Skin epidermis (tissue), 12 donors: ENCODE results near the gene KCNQ1.
"Not testable (repeated sequence)": the region's sequence is repeated elsewhere in the genome, so short reads cannot be mapped to it uniquely, and the experiment has no call there.

ENCODE experiments used
- H3K27ac ChIP-seq, 21 experiments: fragments of 200-600 bp; sonication (generic) in 11 of 21; one replicate each; pipeline ENCODE4 v1.5.0; 2020; ENCODE audit warnings: mild to moderate bottlenecking in 3 of 21, inconsistent platforms in 2 of 21, moderate library complexity in 2 of 21
- H3K4me3 ChIP-seq, 7 experiments: fragments of 200-600 bp; sonication (generic) in 2 of 7; one replicate each; pipeline ENCODE4 v1.5.0; 2020; ENCODE audit warnings: inconsistent platforms in 2 of 7, mild to moderate bottlenecking in 2 of 7, moderate library complexity in 1 of 7

The KCNQ1 gene

DNA sequence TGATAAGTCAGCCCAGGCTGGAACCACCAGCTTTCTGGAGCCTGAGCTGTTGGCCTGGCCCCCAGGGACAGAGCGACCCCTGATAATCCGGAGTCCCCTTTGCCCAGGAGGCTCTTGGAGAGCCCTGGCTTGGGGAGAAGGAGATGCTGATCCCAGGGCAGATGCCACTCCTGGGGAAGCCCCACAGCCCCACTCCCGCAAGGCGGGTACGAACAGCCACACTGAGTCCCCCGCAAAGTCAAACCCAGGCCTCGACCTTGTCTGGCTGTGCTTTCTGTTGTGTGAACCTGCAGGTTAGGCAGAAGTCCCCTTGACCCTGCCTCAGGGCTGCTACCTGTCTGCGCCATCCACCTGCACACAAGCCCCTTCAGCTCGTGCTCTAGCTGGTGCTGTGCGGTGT, 147.0 kb downstream of the KCNQ1 start:
- Histone ChIP-seq H3K4me3 (no peak overlapping the region), H3K27ac (no peak overlapping the region)

DNA sequence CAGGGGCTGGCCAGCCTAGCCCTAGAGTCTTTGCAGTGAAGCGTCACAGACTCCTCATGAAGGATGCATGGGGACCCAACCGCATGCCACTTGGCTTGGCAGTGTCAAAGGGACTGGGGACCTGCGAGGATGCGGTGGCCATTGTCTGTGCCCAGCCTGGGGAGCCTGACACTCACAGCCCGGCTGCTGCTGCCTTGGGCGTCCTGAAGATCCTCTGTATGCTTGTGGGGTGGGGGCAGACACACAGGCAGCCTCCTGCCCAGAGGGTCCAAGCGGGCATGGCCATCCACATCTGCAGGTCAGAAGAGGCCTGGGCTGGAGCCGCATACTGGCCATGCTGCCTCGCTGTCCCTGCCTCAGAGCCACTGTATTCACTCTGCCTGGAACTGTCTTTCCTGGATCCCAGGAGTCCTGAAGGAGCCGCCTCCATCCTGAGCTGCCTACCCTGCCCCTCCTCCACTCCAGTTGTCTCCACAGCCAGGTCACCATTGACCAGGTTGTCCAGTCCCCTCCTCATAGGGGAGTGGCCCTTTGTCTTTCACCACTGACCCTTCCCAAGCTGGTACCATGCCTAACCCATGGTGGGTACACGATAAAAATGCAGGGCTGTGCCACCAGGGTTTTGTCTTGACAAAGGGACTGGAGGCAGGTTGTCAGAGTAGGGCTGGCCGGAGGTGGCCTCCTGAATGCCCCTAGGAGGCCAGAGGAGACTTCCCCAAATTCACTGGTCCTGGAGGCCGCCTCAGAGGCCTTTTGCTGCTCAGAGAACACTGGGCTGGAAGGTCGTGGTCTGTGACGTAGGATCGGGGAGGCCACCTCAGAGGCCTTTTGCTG, 148.0 kb downstream of the KCNQ1 start:
- Histone ChIP-seq H3K4me3 (no peak overlapping the region), H3K27ac (no peak overlapping the region)

DNA sequence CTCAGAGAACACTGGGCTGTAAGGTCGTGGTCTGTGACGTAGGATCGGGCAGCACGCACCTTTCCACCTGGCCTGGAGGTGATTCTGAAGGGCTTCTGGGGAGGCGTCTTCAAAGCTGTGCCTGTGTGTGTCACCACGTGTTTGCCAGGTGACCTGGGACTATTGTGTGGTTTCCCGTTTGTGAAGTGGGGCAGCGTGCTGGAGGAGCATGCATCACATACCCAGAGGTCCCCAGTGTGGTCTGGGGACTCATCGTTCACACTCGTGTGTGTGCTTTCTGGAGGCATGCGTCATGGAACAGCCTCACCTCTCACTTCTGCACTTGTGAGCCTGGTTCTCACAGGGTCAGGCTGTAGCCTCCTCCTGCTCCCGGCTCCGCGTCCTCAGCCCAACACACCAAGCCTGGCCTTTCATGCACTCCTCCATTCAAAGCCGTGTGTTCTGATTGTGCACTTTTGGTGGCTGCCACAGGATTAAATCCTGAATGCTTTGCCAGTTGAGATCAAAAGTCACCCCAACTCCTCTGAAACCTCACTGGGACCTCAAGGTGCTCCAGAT, 148.7 kb downstream of the KCNQ1 start:
- no peak overlapping the region for H3K27ac ChIP-seq
- H3K4me3 ChIP-seq: no peak overlapping the region

GRCh38 chr11:2594267-2594666, 149.5 kb downstream of the KCNQ1 start:
- Histone ChIP-seq H3K27ac (no peak overlapping the region), H3K4me3 (no peak overlapping the region)

GRCh38 chr11:2595204-2595603, 150.4 kb downstream of the KCNQ1 start:
- Histone ChIP-seq H3K4me3 (no peak overlapping the region), H3K27ac (no peak overlapping the region)

GRCh38 chr11:2599561-2600189, 154.9 kb downstream of the KCNQ1 start:
- no peak overlapping the region for H3K4me3 ChIP-seq
- no peak overlapping the region for H3K27ac ChIP-seq

GRCh38 chr11:2609345-2609744, 164.5 kb downstream of the KCNQ1 start:
- no peak overlapping the region for H3K4me3 ChIP-seq
- no peak overlapping the region for H3K27ac ChIP-seq

GRCh38 chr11:2612884-2613571, 168.2 kb downstream of the KCNQ1 start:
- Histone ChIP-seq H3K27ac (no peak overlapping the region), H3K4me3 (no peak overlapping the region)

DNA sequence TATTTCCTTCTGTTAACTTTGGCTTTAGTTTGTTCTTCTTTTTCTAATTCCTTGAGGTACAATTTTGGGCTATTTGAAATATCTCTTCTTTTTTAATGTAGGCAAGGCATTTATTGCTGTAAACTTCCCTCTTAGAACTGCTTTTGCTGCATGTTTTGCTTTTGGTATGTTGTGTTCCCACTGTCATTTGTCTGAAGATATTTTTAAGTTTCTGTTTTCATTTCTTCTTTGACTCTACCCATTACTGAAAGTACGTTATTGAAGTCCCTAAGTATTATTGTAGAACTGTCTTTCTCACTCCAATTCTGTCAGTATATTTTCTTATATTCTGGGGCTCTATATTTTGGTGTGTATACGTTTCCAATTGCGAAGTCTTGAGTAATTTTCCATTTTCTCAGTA, 177.1 kb downstream of the KCNQ1 start:
- Histone ChIP-seq H3K4me3 (no peak overlapping the region), H3K27ac (no peak overlapping the region)

DNA sequence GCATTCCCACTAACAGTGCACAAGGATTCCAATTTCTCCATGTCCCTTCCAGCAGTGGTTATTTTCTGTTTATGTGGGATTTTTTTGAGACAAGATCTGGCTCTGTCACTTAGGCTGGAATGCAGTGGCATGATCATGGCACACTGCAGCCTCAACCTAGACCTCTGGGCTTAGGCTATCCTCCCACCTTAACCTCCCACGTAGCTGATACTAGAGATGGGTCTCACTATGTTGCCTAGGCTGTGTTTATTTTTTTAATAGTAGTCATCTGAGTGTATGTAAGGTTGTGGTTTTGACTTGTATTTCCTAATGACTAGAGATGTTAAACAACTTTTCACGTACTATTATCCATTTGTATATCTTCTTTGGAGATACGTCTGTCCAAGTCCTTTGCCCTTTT, 180.4 kb downstream of the KCNQ1 start:
- H3K27ac ChIP-seq: no peak overlapping the region

GRCh38 chr11:2630679-2631078, 185.9 kb downstream of the KCNQ1 start:
- H3K27ac ChIP-seq: no peak overlapping the region
- H3K4me3 ChIP-seq: no peak overlapping the region

More for the DNA sequence above, 180.4 kb downstream of the KCNQ1 start:
- no peak overlapping the region for H3K4me3 ChIP-seq

- H3K4me3 ChIP-seq: no peak overlapping the region
These were observed 186.4 kb downstream of the KCNQ1 start for GRCh38 chr11:2631161-2631560.

DNA sequence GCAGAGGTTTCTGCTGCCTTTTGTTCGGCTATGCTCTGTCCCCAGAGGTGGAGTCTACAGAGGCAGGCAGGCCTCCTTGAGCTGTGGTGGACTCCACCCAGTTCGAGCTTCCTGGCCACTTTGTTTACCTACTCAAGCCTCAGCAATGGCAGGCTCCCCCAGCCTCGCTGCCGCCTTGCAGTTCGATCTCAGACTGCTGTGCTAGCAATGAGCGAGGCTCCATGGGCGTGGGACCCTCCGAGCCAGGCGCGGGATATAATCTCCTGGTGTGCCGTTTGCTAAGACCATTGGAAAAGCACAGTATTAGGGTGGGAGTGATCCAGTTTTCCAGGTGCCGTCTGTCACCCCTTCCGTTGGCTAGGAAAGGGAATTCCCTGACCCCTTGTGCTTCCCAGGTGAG, 195.0 kb downstream of the KCNQ1 start:
- not testable (repeated sequence) for H3K4me3 ChIP-seq

More at GRCh38 chr11:2631161-2631560, 186.4 kb downstream of the KCNQ1 start:
- no peak overlapping the region for H3K27ac ChIP-seq

GRCh38 chr11:2641623-2642022, 196.8 kb downstream of the KCNQ1 start:
- Histone ChIP-seq H3K4me3 (no peak overlapping the region), H3K27ac (no peak overlapping the region)

More for the DNA sequence above, 195.0 kb downstream of the KCNQ1 start:
- not testable (repeated sequence) for H3K27ac ChIP-seq

DNA sequence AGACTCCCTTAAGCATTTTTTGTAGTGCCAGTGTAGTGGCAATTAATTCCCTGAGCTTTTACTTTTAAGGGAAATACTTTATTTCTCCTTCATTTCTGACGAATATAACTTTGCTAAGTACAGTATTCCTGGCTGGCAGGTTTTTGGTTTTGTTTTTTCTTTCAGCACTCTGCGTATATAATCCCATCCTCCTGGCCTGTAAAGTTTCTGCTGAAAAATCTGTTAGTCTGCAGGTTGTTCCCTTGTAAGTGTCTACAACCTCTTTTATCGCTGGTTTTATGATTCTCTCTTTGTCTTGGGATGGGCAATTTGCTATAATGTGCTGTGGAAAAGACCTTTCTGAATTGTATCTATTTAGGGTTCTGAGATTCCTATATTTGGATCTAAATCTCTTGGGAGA, 198.9 kb downstream of the KCNQ1 start:
- Histone ChIP-seq H3K27ac (no peak overlapping the region), H3K4me3 (no peak overlapping the region)

GRCh38 chr11:2644844-2645778, 200.3 kb downstream of the KCNQ1 start:
- Histone ChIP-seq H3K4me3 (no peak overlapping the region), H3K27ac (no peak overlapping the region)

DNA sequence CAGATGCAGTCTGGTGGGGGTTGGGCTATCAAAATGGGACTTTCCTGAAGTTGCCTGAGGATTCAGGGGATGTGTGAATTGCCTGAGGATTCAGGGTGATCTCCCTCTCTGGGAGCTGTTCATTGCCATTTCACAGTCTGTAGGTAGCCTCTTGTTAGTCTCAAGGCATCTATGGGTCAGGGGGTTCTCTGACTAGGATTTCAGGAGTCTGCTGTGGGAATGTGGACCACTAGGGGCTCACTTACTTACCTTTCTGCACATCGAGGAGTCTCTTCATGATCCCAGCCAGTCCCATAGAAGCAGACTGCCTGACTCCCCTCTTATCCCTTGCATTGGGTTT, 200.9 kb downstream of the KCNQ1 start:
- no peak overlapping the region for H3K4me3 ChIP-seq
- H3K27ac ChIP-seq: no peak overlapping the region

- Histone ChIP-seq H3K27ac (no peak overlapping the region), H3K4me3 (no peak overlapping the region)
These were observed 202.4 kb downstream of the KCNQ1 start for GRCh38 chr11:2647167-2647566.

- H3K4me3 ChIP-seq: no peak overlapping the region
These were observed 203.1 kb downstream of the KCNQ1 start for GRCh38 chr11:2647953-2648352.

GRCh38 chr11:2649400-2649799, 204.6 kb downstream of the KCNQ1 start:
- H3K4me3 ChIP-seq: no peak overlapping the region
- no peak overlapping the region for H3K27ac ChIP-seq

More at GRCh38 chr11:2647953-2648352, 203.1 kb downstream of the KCNQ1 start:
- no peak overlapping the region for H3K27ac ChIP-seq
